Esophagus squamous epithelium (tissue), 4 donors: ENCODE measurements around the gene IKZF2.

Experiments used
- CTCF ChIP-seq, 6 experiments: fragments of 450-650 bp in 4 of 6; fragments of 200-600 bp in 2 of 6; sonication (generic) in 2 of 6; IDR thresholded peaks; one replicate each; pipeline ENCODE4 v1.5.1; 2016 to 2019; ENCODE audit warnings: antibody characterized with exemption in 6 of 6, mild to moderate bottlenecking in 4 of 6, moderate library complexity in 4 of 6
- POLR2A ChIP-seq, 4 donors: fragments of 450-650 bp; IDR thresholded peaks; one replicate each; pipeline ENCODE4 v1.6.1; 2017; ENCODE audit warnings: antibody characterized with exemption in 4 of 4, mild to moderate bottlenecking in 4 of 4, moderate library complexity in 3 of 4

- TF ChIP-seq CTCF (IDR thresholded peaks at IDR 0.05) (no peak), POLR2A (IDR thresholded peaks at IDR 0.05) (no peak)
Observed at GRCh38 chr2:213145715-213146242, 5.6 kb downstream of the IKZF2 start.
